SU-DHL-6 (cell line): Measurements from ENCODE around the gene SLC44A5.

Source experiments
- H2AFZ ChIP-seq: fragments of 200-600 bp; sonication (generic); 2 replicates; pipeline ENCODE4 v1.6.1; 2014; ENCODE audit warnings: low read depth, mild to moderate bottlenecking, moderate library complexity, mixed read lengths, antibody characterized with exemption, low read length; ENCODE audit not compliant: severe bottlenecking
- H3F3A ChIP-seq: fragments of 200-600 bp; shearing (Covaris generic); 2 replicates; pipeline ENCODE4 v1.6.0; 2016; ENCODE audit warnings: antibody characterized with exemption, mild to moderate bottlenecking; ENCODE audit not compliant: insufficient read depth
- H3K27ac ChIP-seq: fragments of 200-600 bp; sonication (generic); 2 replicates; pipeline ENCODE4 v1.5.1; 2016; ENCODE audit warnings: low read depth, mild to moderate bottlenecking, low read length, moderate library complexity, mixed read lengths
- H3K27me3 ChIP-seq: fragments of 200-600 bp; sonication (generic), shearing (Covaris generic); 2 replicates; pipeline ENCODE4 v1.6.0; 2014; ENCODE audit warnings: mild to moderate bottlenecking, low read length
- H3K36me3 ChIP-seq: fragments of 200-600 bp; sonication (generic); 2 replicates; pipeline ENCODE4 v1.6.1; 2014; ENCODE audit warnings: mild to moderate bottlenecking, low read length, mixed read lengths
- H3K4me2 ChIP-seq: fragments of 300-600, 200-600 bp; shearing (Covaris generic), sonication (generic); 2 replicates; pipeline ENCODE4 v1.6.0; 2014; ENCODE audit warnings: low read length, low read depth, mild to moderate bottlenecking; ENCODE audit not compliant: poor library complexity, severe bottlenecking
- H3K4me3 ChIP-seq: fragments of 200-600 bp; sonication (generic); 2 replicates; pipeline ENCODE4 v1.5.1; 2014; ENCODE audit warnings: antibody characterized with exemption, low read length, mild to moderate bottlenecking, mixed read lengths; ENCODE audit not compliant: insufficient read depth, poor library complexity, severe bottlenecking
- H3K79me2 ChIP-seq: fragments of 200-600 bp; sonication (generic); 2 replicates; pipeline ENCODE4 v1.6.1; 2014; ENCODE audit warnings: mild to moderate bottlenecking, low read length, moderate library complexity; ENCODE audit not compliant: insufficient read depth
- H3K9ac ChIP-seq: fragments of 200-600 bp; sonication (generic); 2 replicates; pipeline ENCODE4 v1.7.0; 2014; ENCODE audit warnings: mild to moderate bottlenecking, low read length
- H3K9me2 ChIP-seq: fragments of 200-600 bp; sonication (generic); replicated peaks from 2 replicates; pipeline ENCODE4 v1.6.1; 2014; ENCODE audit warnings: low read length; ENCODE audit not compliant: insufficient read depth
- H3K9me3 ChIP-seq: fragments of 200-600 bp; sonication (generic); 2 replicates; pipeline ENCODE4 v1.6.1; 2014; ENCODE audit warnings: low read length, mixed read lengths; ENCODE audit not compliant: insufficient read depth
- H4K20me1 ChIP-seq: fragments of 200-600 bp; sonication (generic); 2 replicates; pipeline ENCODE4 v1.6.1; 2014; ENCODE audit warnings: low read depth, mild to moderate bottlenecking, antibody characterized with exemption, low read length, moderate library complexity, mixed read lengths
- EZH2phosphoT487 ChIP-seq: fragments of 200-600 bp; sonication (generic), shearing (Covaris generic); conservative IDR thresholded peaks from 2 replicates; pipeline ENCODE4 v1.6.1; 2018; ENCODE audit warnings: mild to moderate bottlenecking, antibody characterized with exemption, low read length, moderate library complexity, mixed read lengths
- TF ChIP-seq, protein P1 (sequence below): fragments of 200-600 bp; sonication (generic); IDR thresholded peaks from one replicate; pipeline ENCODE4 v1.5.1; 2017; ENCODE audit warnings: antibody characterized with exemption, mild to moderate bottlenecking, low read length, moderate library complexity; ENCODE audit not compliant: insufficient read depth, poor library complexity, severe bottlenecking

SLC44A5 gene

DNA sequence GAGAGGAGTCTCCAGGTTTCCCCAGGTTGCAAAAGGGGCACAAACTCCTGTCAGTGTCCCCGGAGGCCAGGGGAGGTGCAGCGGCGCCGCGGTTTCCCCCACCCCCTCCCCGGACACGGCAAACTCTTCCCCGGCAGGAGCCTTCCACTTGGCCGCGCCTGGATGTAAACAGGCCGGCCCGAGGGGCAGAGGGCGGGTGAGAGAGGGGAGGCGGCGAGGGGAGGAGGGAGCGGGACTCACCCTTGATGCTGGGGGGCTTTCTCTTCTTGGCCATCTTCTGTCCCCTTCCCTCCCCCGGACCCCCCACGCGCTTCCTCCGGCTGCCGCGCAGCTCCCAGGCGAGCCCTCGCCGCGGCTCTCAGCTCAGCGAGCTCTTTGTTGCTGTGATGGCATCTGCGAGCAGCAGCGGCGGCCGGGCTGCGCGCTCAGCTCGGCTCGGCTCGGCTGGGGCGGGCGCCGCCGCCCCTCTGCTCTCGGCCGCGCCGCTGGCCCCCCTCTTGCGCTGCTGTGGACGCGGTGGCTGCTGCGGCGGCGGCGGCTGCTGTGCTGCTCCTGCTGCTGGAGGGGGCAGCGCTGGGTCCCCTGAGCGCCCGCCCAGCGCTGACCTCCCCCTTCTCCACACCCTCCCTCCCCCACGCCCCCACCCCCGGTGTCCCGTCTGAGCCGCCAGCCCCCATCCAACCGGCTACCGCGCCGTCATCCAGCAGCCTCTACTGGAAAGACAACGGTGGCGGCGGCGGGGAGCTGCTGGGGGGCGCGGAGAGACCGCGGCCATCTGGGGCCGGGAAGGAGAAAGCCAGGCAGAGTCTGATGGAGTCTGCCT lies 4.9 kb upstream of the SLC44A5 start:
- Histone ChIP-seq H3K4me3 (peak overlapping the region; percentile 39), H3K9me2 (no peaks in the 10 kb centered on the region), H3K27ac (no peak overlapping the region), H3K9me3 (no peaks in the 10 kb centered on the region), H3K9ac (peak overlapping the region; percentile 41; the same call in 1 of the 2 replicates), H3F3A (no peaks in the 10 kb centered on the region), H3K79me2 (no peaks in the 10 kb centered on the region), H3K36me3 (no peaks in the 10 kb centered on the region), H3K4me2 (peak overlapping the region; percentile 59), H3K27me3 (no peaks in the 10 kb centered on the region), H4K20me1 (no peaks in the 10 kb centered on the region), H2AFZ (peak overlapping the region; percentile 50)
- TF ChIP-seq EZH2phosphoT487 = no peak
- TF ChIP-seq, protein P1, sequence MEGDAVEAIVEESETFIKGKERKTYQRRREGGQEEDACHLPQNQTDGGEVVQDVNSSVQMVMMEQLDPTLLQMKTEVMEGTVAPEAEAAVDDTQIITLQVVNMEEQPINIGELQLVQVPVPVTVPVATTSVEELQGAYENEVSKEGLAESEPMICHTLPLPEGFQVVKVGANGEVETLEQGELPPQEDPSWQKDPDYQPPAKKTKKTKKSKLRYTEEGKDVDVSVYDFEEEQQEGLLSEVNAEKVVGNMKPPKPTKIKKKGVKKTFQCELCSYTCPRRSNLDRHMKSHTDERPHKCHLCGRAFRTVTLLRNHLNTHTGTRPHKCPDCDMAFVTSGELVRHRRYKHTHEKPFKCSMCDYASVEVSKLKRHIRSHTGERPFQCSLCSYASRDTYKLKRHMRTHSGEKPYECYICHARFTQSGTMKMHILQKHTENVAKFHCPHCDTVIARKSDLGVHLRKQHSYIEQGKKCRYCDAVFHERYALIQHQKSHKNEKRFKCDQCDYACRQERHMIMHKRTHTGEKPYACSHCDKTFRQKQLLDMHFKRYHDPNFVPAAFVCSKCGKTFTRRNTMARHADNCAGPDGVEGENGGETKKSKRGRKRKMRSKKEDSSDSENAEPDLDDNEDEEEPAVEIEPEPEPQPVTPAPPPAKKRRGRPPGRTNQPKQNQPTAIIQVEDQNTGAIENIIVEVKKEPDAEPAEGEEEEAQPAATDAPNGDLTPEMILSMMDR = no peak

DNA sequence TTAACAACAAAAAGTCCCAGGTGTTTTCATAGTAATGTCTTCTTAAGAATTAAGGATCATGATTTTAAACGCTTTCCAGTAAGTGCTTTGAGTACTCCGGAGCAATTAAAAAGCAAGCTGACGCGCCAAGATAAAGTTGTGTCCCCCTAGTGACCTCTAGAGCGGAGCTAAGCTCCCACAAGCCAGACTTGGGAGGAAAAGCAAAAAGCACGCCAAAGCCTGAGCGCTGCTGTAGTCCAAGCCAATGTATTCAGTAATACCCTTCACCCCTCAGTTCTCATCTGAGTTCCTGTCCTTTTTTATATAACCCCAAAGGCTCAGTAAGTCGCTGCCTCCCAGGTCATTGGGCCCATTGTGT lies 3.5 kb upstream of the SLC44A5 start:
- Histone ChIP-seq H3K36me3 (no peaks in the 10 kb centered on the region), H3K9me3 (no peaks in the 10 kb centered on the region), H3K9ac (no peak overlapping the region), H3K4me3 (no peak overlapping the region), H4K20me1 (no peaks in the 10 kb centered on the region), H3K9me2 (no peaks in the 10 kb centered on the region), H3K27me3 (no peaks in the 10 kb centered on the region), H3K79me2 (no peaks in the 10 kb centered on the region), H3F3A (no peaks in the 10 kb centered on the region), H2AFZ (no peak overlapping the region), H3K4me2 (peak overlapping the region; percentile 59), H3K27ac (no peak overlapping the region)
- TF ChIP-seq, protein P1 = no peak
- TF ChIP-seq EZH2phosphoT487 = no peak

DNA sequence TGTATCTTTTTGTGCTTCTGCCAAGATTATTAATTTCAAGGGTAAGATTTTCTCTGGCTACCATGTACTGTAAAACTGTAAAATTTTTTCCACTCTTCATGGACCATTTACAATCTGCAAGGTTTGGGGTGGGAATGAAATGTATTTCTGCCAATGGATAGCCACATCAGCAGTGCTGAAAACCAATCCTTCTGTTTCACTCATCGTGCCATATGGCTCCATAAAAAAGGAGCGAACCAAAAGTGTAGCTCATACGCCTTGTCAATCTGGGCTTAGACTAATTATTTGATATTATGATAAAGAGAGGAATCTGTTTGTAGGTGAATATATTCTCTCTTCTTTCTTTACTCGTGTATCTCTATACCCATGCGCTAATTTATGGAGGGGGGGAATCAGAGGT lies 3.0 kb upstream of the SLC44A5 start:
- Histone ChIP-seq H3K36me3 (no peaks in the 10 kb centered on the region), H3K4me2 (no peak overlapping the region), H2AFZ (no peak overlapping the region), H3K9ac (no peak overlapping the region), H3K9me2 (no peaks in the 10 kb centered on the region), H3K4me3 (no peak overlapping the region), H3F3A (no peaks in the 10 kb centered on the region), H3K79me2 (no peaks in the 10 kb centered on the region), H3K27ac (no peak overlapping the region), H3K27me3 (no peaks in the 10 kb centered on the region), H4K20me1 (no peaks in the 10 kb centered on the region), H3K9me3 (no peaks in the 10 kb centered on the region)
- TF ChIP-seq, protein P1 = no peak
- TF ChIP-seq EZH2phosphoT487 = no peak
